ENCODE data around the gene MMP24. TPM values are rescaled to one million over a fixed set of nuclear protein-coding genes. Genes with fewer than 3 reads are reported as not detected.

MMP24 gene
- total and polyA plus RNA-seq, 2 of the 13 experiments (the other 11 are each of a cell fraction or from before 2014, with no cell fraction given), result 0.29 to 0.35 TPM

DNA sequence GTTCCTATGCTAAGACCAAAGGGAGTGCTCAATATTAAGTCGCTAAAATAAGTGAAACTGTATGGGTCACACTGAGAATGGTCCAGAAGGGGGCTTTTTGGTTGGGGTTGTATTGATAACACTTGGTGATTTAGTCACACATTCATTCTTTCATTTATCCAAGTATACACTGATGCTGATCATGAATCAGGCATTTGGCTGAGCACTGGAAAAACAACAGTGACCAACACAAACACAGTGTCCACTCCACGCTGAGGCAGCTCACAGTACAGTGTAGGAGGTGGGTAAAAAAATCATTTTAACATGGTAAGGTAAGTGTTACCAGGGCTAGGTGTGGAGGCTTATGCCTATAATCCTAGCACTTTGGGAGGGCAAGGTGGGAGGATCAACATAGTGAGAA is 74.9 kb downstream of the MMP24 start (continued):
- TF ChIP-seq MNT (IDR thresholded peaks at IDR 0.05) (no peak), CEBPB (IDR thresholded peaks at IDR 0.05; ENCODE audit: borderline replicate concordance, low read depth, low read length) (no peak), ZNF7 (CRISPR knock-in tag; IDR thresholded peaks at IDR 0.05) (no peak), ZNF33A (CRISPR knock-in tag; IDR thresholded peaks at IDR 0.05; ENCODE audit: borderline replicate concordance) (no peak), ZNF138 (CRISPR knock-in tag; IDR thresholded peaks at IDR 0.05; ENCODE audit: low read depth) (no peak), MTA1 (CRISPR knock-in tag; IDR thresholded peaks at IDR 0.05; ENCODE audit: borderline replicate concordance) (no peak), MTA3 (CRISPR knock-in tag; IDR thresholded peaks at IDR 0.05) (no peak)
- TF ChIP-seq, protein P1, sequence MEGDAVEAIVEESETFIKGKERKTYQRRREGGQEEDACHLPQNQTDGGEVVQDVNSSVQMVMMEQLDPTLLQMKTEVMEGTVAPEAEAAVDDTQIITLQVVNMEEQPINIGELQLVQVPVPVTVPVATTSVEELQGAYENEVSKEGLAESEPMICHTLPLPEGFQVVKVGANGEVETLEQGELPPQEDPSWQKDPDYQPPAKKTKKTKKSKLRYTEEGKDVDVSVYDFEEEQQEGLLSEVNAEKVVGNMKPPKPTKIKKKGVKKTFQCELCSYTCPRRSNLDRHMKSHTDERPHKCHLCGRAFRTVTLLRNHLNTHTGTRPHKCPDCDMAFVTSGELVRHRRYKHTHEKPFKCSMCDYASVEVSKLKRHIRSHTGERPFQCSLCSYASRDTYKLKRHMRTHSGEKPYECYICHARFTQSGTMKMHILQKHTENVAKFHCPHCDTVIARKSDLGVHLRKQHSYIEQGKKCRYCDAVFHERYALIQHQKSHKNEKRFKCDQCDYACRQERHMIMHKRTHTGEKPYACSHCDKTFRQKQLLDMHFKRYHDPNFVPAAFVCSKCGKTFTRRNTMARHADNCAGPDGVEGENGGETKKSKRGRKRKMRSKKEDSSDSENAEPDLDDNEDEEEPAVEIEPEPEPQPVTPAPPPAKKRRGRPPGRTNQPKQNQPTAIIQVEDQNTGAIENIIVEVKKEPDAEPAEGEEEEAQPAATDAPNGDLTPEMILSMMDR (CRISPR knock-in tag; IDR thresholded peaks at IDR 0.05), result no peak

All from HepG2 (cell line).